ENCODE measurements around the gene MGAT5.

MGAT5 gene

DNA sequence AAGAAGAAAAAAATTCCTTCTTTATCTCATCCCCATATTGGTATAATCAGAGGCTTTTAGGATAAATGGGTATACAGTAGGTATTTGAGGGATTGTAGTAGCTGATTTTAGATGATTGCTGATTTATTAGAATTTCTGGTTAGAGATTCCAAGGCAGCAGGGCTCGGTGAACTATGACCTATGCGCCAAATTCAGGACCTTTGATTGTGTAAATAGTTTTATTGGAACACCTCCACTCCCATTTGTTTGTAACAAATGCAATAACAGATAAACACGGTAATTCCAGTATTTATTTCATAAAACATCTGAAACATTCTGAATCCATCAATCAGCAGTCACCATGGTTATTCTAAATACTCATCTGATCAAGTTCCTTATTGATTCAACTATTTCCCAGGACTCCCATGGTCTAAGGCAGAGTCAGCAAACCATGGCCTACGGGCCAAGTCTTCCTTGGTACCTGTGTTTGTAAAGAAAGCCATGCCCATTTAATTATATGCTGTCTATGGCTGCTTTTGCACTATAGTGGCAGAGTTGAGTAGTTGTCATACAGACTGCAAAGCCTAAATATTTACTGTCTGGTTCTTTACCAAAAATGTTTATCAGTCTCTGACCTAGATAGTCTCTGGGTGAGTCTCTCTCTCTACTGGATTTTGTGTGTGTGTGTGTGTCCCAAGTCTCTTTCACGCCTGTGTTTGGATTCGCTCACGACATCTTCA lies 4.3 kb downstream of the MGAT5 start:
- Mint-ChIP-seq H3K9me3 (no peaks in the 10 kb centered on the region), H3K27ac (no peak overlapping the region), H3K4me3 (peak overlapping the region; percentile 2 to 44), H3K4me1 (peaks cover 98% of the 10 kb centered on the region), H3K27me3 (no peaks in the 10 kb centered on the region)
- ATAC-seq (peak; percentile 48), DNase-seq (no peak)

DNA sequence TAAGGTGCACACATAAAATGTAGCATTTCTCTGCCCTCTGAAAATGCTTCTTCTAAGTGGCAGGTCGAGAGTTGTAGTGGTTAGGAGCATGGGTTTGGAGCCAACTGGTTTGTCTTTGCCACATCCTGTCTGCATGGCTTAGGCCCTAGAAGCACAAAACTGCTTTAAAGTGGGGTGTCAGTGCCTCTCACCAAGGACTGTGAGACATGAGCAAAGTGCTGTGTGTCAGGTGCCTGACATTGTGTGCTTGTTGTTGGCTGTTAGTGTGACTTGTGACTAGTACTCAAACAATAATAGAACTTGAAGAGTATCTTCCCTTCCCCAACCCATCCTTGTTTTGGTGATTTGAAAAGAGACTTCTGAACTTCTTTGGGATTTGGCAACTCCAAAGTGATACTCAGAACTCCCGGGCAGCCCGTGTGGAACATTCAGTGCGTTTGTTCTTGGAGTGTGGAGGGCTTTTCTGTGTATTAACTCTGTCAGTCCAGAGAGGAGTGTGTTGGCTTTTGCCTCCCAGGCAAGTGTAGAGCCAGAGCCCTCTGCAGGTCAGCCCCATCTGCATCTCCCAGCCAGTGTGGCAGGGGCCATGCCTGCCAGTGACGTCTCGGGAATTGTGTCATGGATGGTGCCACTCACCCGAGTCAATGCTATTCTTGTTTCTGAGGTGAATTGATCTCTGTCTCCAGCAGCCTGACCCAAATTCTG lies 5.0 kb downstream of the MGAT5 start:
- peak; percentile 40 to 68 for DNase-seq

DNA sequence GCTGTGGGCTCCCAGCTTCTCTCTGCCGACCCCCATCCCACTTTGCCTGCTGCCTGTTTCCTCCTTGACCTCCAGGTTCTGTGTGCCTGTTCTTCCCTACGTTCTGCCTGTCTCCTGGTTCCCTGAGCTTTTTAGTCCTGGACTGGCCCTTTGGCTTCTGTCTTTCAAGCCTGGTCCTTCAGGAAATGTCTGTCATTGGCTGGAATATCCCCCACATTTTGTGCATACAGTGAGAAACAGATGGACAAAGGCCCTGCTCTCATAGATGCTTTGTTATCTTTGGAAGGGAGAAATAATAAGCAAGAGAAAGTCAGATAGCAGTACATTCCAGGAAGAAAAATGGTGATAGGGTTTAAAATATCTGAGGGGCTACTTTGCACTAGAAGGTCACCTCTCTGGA lies 5.7 kb downstream of the MGAT5 start:
- peaks cover 87% of the 10 kb centered on the region for H3K4me1 Mint-ChIP-seq
- no peak for ATAC-seq
- no peaks in the 10 kb centered on the region for H3K9me3 Mint-ChIP-seq
- peak overlapping the region in 1 of 2 donors; percentile 22 for H3K4me3 Mint-ChIP-seq
- H3K27me3 Mint-ChIP-seq = no peaks in the 10 kb centered on the region
- DNase-seq = no peak
- H3K27ac Mint-ChIP-seq = peak overlapping the region in 1 of 2 donors; percentile 14

More for the DNA sequence above, 5.0 kb downstream of the MGAT5 start:
- Mint-ChIP-seq H3K27ac (peak overlapping the region in 1 of 2 donors; percentile 14), H3K9me3 (no peaks in the 10 kb centered on the region), H3K4me1 (peaks cover 95% of the 10 kb centered on the region), H3K27me3 (no peaks in the 10 kb centered on the region), H3K4me3 (peak overlapping the region; percentile 44 to 47)
- ATAC-seq = peak; percentile 98

DNA sequence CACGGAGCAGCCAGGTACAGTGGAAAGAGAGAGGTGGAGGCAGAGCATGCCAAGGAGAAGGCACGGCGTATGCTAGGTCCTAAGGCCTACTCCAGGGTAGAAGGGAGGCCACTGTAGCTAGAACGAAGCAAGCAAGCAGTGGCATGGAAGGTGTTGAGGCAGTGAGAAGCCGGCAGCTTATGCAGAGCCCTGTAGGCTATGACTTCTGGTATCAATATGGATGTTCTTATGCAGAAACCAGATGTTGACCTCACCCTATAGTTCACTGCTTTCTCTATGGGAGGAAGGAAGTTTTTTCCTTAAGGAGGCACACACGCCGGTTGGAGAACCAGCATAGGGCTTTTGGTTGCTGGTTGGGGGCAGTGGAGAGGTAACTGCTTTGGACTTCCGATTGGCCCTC lies 6.1 kb downstream of the MGAT5 start:
- ATAC-seq (no peak), DNase-seq (no peak)
- H3K9me3 Mint-ChIP-seq = no peaks in the 10 kb centered on the region
- no peak overlapping the region for H3K4me3 Mint-ChIP-seq
- peaks cover 83% of the 10 kb centered on the region for H3K4me1 Mint-ChIP-seq
- H3K27me3 Mint-ChIP-seq = no peaks in the 10 kb centered on the region
- no peak overlapping the region for H3K27ac Mint-ChIP-seq

DNA sequence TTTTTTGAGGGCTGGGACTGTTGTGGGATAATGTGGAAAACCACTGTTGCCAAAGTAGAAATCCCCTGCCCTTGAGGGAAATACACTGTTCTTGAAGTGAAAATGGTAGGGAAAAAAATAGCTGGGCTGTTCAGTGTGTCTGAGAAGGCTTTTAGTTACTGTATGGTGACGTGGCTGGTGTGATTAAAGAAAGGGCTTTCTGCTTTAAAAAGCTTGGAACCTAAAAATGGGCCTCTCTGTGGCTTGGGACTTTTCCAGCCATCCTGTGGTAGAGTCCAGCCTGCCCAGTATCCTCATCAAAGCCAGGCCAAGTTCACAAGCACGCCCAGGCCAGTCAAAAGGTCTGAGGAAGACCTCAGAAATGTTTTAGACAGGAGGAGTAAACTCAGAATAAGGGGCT lies 6.8 kb downstream of the MGAT5 start:
- no peak for ATAC-seq
- Mint-ChIP-seq H3K4me3 (no peak overlapping the region), H3K27ac (no peak overlapping the region), H3K9me3 (no peaks in the 10 kb centered on the region), H3K4me1 (peaks cover 78% of the 10 kb centered on the region), H3K27me3 (no peaks in the 10 kb centered on the region)
- DNase-seq = no peak

DNA sequence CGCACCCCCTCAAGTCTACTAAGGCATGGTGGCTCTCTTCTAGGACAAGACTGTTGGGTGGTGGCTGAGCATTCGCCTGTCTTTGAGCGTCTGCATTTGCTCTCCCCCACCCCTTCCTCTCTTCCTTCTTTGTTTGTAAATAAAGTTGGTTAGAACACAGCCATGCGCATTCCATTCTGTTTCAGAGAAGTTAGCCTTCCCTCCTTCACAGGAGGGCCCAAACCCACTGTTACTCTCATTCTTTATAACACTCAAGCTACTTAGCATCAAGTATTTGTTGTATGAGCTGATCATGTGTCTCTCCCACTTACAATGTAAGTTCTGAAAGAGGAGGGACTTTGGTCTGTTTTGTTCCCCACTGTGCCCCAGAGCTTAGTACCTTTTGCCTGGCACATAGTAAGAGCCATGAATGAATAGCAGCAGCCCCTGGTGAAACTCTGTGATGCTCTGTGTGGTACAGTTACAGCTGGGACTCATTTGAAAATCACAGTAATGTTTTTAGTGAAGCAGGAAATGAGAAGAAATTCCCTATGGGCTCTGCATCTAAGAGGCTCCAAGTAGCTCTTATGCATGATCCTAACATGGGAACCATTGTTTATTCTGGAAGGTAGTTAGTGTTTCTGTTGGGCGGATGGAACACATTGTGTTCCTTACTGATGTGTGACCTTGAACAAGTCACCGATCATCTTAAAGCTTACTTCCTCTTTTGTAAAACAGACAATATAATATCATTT lies 7.7 kb downstream of the MGAT5 start:
- H3K27ac Mint-ChIP-seq = peak overlapping the region; percentile 8 to 27
- ATAC-seq = no peak
- DNase-seq = no peak
- no peaks in the 10 kb centered on the region for H3K27me3 Mint-ChIP-seq
- H3K9me3 Mint-ChIP-seq = no peaks in the 10 kb centered on the region
- no peak overlapping the region for H3K4me3 Mint-ChIP-seq
- peaks cover 69% of the 10 kb centered on the region for H3K4me1 Mint-ChIP-seq

DNA sequence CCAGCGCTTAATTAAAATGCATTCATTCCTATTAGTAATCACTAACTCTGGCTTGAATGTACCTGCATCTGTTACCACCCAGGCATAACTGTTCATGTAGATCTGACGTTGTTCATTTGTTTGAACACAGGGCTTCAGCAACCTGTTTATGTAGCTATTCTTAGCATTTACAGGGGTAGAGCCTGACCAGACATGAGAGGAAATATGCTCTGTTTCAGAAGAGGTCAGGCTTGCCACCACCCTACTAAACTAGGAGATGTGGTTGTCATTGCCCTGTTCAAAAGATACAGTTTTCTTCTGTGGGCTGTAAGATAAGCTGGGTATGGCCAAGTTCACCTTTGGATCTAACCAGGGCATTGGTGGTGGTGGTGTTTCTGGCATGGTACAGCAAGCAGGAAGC lies 8.8 kb downstream of the MGAT5 start:
- Mint-ChIP-seq H3K4me3 (no peak overlapping the region), H3K27ac (no peak overlapping the region), H3K4me1 (peaks cover 58% of the 10 kb centered on the region), H3K27me3 (no peaks in the 10 kb centered on the region), H3K9me3 (no peaks in the 10 kb centered on the region)
- no peak for ATAC-seq
- no peak for DNase-seq

DNA sequence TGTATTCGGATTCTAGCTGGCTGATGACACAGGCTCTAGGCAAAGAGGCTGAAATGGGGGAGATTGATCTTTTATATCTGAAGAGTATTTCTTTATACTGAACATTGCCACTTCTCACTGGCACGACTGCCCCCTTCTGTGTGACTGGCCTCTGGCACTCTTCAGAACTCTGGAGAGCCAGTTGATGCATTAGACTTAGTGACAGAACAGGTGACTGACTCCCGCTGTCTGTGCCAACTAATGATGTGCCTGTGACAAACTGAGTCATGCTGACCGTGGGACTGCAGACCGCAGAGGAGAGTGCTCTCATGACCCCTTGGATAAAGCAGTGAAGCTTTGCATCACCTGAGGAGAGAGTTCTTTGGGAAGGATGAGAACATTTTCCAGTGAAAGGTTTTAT lies 14.4 kb downstream of the MGAT5 start:
- Mint-ChIP-seq H3K9me3 (no peaks in the 10 kb centered on the region), H3K4me3 (no peak overlapping the region), H3K27ac (no peak overlapping the region), H3K27me3 (no peaks in the 10 kb centered on the region), H3K4me1 (peaks cover 46% of the 10 kb centered on the region)
- no peak for ATAC-seq
- DNase-seq = no peak

DNA sequence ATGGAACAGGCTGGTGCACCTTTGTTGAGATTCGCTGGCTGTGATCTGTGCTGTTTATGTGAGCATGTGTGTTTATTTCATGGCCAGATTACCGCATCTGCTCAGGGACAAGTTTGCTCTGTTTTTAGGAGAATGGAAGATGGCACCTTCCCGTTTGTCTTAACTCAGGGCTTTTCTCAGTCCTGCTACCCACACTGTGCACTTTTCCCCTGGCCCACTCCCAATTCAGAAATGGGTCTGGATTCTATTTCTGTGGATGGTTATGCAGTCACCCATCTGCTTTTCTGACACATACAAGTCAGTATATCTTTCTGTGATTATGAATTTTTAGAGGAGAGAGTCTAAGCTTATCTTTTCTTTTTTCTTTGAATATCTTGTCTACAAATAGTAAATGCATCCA lies 15.4 kb downstream of the MGAT5 start:
- H3K4me3 Mint-ChIP-seq = no peak overlapping the region
- no peaks in the 10 kb centered on the region for H3K27me3 Mint-ChIP-seq
- no peak for DNase-seq
- peak overlapping the region in 1 of 2 donors; percentile 12 for H3K27ac Mint-ChIP-seq
- no peaks in the 10 kb centered on the region for H3K9me3 Mint-ChIP-seq
- ATAC-seq = no peak
- peaks cover 53% of the 10 kb centered on the region for H3K4me1 Mint-ChIP-seq

DNA sequence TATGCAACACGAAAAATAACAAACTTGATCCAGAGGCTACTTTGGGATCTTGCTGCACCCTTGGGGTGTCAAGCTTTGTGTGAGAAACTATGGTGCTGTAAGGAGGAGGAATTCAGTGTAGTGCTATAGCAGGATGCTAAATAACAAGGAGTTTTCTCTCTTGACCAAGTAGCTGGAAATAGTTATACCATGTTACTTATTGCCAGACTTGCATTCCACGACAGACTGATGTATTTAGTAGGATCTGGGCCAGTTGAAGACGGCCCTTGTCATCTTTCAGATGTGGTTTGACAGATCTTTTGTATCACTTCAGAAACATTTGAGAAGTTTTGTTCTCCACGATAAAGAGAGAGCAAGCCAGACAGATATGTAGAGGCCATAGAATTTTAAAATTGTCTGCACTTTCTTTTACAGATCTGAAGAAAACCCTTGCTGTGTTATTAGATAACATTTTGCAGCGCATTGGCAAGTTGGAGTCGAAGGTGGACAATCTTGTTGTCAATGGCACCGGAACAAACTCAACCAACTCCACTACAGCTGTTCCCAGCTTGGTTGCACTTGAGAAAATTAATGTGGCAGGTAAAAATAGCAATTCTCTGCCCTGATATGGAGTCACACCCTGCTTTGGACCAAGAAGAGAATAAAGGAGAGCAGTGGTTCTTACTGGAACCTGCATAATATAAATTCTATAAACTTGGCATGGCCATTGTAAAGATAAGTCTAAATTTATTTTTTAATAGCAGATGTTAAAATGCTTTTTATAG lies 16.3 kb downstream of the MGAT5 start:
- no peak overlapping the region for H3K4me3 Mint-ChIP-seq
- H3K27me3 Mint-ChIP-seq = no peaks in the 10 kb centered on the region
- peak overlapping the region in 1 of 2 donors; percentile 12 for H3K27ac Mint-ChIP-seq
- no peaks in the 10 kb centered on the region for H3K9me3 Mint-ChIP-seq
- DNase-seq (no peak), ATAC-seq (no peak)
- peaks cover 59% of the 10 kb centered on the region for H3K4me1 Mint-ChIP-seq

DNA sequence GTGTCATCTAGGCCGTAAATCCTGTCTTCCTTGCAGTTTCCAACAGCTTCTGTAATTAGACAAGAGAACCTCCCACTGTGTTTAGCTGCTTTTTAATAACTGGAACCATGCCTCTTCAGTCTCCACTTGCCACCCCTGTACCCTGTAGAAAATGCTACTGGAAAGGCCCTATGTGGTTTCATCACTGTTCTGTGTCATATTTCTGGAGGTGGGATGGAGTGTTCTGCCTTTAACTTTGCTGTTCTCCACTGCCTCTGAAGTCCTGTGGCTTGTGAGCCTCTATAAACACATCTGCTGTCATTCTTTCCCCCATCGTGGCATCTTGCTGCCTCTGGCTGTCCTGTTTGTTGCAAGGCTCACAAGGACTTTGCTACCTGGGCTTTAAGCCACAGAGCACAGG lies 17.9 kb downstream of the MGAT5 start:
- Mint-ChIP-seq H3K4me3 (peak overlapping the region in 1 of 2 donors; percentile 46), H3K9me3 (no peaks in the 10 kb centered on the region), H3K27me3 (no peaks in the 10 kb centered on the region), H3K4me1 (peaks cover 71% of the 10 kb centered on the region), H3K27ac (no peak overlapping the region)
- ATAC-seq (peak; percentile 94), DNase-seq (no peak)

DNA sequence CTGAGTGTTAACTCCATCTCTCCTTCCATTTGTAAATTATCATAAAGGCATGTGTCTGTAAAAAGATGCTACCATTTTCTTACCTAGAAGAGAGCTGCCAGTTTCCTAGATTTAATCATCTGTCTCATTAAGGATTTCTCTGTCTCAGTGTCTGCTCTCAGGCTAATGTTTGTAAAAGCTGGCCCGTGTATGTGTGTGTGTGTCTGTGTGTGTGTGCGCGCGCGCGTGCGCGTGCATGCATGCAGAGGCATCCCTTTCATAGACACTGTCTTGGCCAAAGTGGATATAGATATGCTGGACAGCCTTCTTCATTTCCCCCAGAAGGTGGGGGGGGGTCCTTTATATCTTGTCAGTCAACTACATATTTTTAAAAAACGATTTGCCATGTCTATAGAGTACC lies 18.9 kb downstream of the MGAT5 start:
- H3K4me1 Mint-ChIP-seq = peaks cover 78% of the 10 kb centered on the region
- H3K27ac Mint-ChIP-seq = no peak overlapping the region
- H3K27me3 Mint-ChIP-seq = no peaks in the 10 kb centered on the region
- no peak overlapping the region for H3K4me3 Mint-ChIP-seq
- no peak for DNase-seq
- H3K9me3 Mint-ChIP-seq = peaks cover 0 to 6% of the 10 kb centered on the region in 2 donors
- ATAC-seq = no peak

DNA sequence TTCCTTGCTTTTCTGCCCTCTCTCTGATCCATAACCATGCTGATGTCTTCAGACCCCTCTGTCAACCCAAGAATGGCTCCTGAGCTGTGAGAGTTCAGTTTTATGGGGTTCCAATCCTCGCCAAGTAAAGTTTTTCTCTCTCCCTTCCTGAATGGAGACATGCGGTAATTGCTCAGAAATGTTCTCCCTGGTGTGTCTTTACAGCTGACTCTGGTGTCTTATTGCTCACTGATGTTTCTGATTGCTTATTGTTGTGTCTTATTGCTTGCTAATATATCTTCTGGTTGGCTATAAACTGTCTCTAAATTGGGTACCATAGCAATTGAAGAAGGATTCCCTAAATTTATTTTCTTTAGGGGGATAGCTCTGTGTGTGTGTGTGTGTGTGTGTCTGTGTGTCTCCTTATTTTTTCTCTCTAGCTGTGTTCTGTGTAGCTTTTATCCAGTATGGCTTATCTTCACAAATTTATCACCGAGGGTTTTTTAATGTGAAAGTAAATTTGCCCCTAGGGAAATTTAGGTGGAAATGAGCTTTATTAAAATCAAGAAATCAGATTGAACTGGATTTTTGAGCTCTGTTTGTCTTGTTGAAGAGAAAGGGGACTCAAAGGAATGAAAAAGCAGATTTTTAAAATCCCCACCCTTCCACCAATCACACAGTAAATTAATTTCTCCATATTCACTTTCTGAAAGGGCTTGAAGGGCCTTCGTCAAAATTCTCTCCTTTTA lies 19.5 kb downstream of the MGAT5 start:
- peaks cover 77% of the 10 kb centered on the region for H3K4me1 Mint-ChIP-seq

DNA sequence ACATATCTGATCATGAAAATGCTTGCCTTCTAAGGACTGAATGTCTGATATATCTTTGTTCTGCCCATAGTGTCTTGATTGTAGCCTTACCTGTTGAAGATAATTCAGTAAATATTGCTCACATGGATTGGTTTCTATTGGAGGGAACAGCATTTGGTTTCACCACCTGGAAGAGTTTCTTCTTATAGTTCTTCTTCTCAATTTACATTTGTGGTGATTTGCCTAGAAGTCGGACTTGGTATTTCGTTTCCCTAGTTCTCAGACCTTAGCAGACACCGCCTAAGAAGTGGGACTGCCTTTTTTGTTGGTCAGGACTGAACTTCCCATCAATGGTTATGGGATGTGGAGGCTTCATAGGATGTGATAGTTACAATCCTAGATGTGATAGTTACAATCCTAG lies 20.2 kb downstream of the MGAT5 start:
- DNase-seq = no peak
- Mint-ChIP-seq H3K27me3 (no peaks in the 10 kb centered on the region), H3K9me3 (peaks cover 0 to 6% of the 10 kb centered on the region in 2 donors), H3K4me3 (no peak overlapping the region), H3K27ac (no peak overlapping the region), H3K4me1 (peaks cover 80% of the 10 kb centered on the region)
- no peak for ATAC-seq

More for the DNA sequence above, 19.5 kb downstream of the MGAT5 start:
- Mint-ChIP-seq H3K27me3 (no peaks in the 10 kb centered on the region), H3K4me3 (no peak overlapping the region), H3K9me3 (peaks cover 0 to 6% of the 10 kb centered on the region in 2 donors), H3K27ac (no peak overlapping the region)
- ATAC-seq = no peak
- DNase-seq = no peak

Data from stimulated activated naive CD8-positive, alpha-beta T cell treated with anti-CD3 and anti-CD28 coated beads, Interleukin-15, amount 100 ng/mL, for 72 hours (primary cell).